GM11168 (cell line): Measurements from ENCODE around the gene ZBTB6.

Experiments used
- in situ Hi-C: fragments of 300-500 bp; cut with MboI; formaldehyde crosslinking; loops from one replicate; pipeline ENCODE4 v1.12.0; 2022; ENCODE audit warnings: low sequenced_read_pairs; ENCODE audit not compliant: unreplicated experiment

The ZBTB6 gene, protein sequence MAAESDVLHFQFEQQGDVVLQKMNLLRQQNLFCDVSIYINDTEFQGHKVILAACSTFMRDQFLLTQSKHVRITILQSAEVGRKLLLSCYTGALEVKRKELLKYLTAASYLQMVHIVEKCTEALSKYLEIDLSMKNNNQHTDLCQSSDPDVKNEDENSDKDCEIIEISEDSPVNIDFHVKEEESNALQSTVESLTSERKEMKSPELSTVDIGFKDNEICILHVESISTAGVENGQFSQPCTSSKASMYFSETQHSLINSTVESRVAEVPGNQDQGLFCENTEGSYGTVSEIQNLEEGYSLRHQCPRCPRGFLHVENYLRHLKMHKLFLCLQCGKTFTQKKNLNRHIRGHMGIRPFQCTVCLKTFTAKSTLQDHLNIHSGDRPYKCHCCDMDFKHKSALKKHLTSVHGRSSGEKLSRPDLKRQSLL

DNA sequence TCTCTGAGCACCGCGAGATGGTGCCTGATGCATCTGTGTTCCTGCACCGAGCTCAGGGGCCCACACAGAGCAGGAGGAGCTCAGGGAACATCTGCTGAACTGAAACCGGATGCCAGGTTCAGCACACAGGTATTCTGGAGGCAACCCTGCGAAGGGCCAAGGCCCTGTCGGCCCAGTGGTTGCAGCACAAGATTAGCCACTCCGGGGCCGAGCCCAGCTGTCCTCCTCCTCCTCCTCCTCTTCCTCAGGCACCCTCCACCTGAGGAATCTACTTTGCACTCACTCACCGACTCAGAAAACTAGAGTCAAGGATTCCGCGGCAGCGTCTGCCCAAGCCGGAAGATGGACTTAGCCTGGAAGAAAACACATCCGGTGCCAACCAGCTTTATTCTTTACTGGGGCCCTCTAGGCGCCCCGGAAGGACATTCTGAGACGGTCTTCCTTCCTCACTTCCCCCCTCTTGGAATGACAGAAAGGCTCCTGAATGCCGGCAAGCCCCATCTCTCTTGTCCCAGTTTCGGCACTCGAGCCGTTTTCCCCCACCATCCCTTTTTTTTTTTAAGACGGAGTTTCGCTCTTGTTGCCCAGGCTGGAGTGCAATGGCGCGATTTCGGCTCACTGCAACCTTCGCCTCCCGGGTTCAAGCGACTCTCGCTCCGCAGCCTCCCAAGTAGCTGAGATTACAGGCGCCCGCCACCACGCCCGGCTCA, at the start of gene ZBTB6:
Gene ZBTB6 (minus strand): TSS at position 360 of the 710 bp plus-strand sequence. CDS start 1,251 bp downstream, outside the sequence.
- in situ Hi-C loops: no loop called here

DNA sequence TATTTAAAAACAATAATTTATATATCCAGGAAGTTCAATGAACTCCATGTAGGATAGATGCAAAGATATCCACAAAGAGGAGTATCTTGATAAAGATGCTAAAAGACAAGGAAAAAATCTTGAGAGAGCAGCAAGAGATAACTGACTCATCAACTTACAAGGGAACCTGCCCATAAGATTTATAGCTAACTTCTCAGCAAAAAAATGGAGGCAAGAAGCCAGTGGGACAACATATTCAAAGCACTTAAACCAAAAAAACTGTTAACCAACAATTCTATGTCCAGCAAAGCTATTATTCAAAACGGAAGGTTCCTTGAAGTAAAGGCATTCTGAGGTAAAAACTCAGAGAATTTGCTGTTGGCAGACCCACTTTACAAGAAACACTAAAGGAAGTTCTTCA, 48.0 kb upstream of the ZBTB6 start:
- in situ Hi-C loops: no loop called here

DNA sequence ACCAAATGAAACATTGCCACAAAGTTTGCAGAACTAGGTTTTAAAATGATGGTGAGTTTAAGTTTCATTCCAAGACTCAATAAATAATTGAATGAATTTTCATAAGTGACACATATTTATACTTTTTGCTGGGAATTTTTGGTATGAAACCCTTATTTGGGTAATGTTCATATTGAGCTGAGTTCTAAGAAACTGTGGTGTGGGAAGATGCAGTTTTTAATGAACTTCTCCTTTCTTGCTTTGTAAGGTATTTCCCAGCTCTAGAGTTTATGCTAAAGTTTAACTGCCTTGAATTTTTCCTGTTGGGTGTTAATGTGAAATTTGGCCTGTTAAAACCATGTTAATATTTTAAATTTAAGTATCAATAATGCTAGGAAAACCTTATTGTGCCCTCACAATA, 42.8 kb upstream of the ZBTB6 start:
- in situ Hi-C loops: no loop called here

DNA sequence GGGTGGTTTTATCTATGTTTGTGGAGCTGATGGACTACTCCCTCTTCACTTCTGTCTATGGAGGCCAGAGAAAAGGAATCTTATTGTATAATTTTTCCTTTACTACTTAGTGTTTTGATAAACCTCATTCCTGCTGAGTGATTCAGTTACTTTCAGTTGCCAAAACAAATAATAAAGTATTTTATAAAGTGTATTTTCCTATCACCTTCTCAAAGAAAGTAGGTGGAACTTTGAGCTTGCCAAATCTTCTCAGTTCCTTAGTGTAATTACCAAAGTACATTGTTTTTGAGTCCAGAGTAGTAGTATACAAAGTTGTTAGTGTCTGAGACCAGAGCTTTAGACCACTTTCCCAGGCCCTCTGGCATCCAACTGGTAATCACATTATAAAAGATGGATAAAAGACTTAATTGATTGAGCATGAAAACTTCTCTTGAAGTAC, 41.1 kb upstream of the ZBTB6 start:
- in situ Hi-C loops: no loop called here

DNA sequence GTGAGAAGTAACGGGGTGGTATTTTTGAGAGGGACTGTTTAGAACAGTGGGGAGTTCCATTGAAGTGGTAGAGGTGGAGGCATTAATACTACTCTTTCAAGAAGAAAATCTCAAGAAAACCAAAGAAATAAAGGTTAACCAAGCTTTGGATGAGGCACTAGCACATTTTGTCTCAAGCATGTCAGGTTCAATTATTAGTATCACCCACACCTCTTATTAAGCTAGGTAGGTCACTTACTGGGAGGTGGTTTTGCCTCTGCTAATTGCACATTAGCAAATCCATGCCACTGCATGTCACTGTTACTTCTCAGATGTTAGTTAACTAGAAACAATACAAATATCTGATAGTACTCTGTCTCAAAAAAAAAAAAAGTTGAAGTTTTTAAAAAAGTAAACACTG, 37.9 kb upstream of the ZBTB6 start:
- in situ Hi-C loops: no loop called here

DNA sequence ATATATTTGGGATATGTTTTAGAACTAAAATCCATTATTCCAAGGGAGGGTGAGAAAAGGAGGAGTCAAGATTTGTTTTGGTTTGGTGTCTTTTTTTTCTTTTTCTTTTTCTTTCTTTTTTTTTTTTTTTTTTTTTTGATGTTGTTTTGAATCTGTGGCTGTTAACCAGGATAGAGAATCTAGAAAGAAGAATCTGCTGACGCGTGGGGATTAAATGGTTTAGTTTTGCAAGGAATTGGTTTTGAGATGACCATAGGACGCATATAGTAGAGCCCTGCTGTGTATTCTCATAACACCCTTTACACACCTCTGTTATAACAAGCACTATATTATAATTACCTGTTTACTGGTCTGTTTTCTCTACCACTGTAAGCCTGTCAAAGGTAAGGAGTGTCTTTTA, 37.1 kb upstream of the ZBTB6 start:
- in situ Hi-C loops: no loop called here

DNA sequence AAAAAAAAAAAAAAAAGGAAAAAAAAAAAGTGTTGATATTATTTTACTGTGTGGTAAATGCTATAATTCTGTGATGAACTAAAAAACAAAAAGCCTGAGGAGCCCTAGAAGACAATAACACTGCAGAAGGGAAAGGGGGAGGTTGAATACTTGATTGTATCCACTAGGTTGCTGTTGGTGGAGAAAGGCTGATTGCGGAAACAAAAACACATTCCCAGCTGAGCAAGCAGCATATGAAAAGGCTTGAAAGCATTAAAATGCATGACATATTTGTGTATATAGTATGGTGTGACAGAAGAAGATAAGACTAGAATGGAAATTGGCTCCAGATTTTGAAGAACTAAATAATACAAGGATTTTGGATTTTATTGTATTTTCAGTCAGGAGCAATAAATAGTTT, 36.6 kb upstream of the ZBTB6 start:
- in situ Hi-C loops: no loop called here

DNA sequence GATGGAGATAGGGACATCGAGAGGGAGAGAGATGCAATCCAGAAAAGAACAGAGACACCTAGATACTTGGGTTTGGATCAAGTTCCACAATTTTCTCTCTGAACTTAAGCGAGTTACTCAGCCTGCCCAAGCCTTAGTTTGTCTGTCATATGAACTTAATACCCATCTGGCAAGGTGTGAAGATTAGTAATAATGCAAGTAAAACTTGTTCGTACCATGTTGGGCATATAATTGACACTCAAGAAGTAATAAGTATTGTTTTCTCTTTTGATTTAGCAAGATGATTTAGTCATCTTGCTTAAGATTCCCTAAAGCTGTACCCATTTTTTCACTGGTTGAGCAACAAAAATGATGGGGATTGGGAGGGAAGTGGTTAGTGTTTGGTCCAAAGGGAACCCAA, 35.2 kb upstream of the ZBTB6 start:
- in situ Hi-C loops: no loop called here

DNA sequence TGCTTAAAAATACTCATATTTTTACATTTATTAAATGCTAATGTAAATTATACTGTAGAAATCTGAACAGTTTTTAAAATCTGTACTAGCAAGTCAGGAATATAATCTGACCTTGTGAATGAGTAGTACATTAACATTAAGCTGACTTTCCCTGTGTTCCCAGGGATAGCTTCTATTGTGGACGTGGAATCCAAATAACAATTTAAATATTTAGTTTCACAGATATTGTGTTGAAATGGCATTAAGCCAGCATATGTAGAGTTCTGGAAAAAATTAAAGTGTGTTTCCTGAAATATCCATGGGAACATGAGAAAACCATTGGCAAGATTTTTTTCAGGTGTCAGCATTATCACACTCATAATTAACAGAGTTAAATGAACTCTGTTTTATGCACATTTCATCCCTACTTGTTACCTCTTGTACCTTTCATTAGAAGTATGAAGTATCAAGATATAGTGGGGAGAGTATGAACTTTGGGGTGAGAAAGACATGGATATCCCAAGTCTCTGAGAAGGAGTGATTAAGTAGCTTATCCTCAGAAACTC, 33.4 kb upstream of the ZBTB6 start:
- in situ Hi-C loops: no loop called here

DNA sequence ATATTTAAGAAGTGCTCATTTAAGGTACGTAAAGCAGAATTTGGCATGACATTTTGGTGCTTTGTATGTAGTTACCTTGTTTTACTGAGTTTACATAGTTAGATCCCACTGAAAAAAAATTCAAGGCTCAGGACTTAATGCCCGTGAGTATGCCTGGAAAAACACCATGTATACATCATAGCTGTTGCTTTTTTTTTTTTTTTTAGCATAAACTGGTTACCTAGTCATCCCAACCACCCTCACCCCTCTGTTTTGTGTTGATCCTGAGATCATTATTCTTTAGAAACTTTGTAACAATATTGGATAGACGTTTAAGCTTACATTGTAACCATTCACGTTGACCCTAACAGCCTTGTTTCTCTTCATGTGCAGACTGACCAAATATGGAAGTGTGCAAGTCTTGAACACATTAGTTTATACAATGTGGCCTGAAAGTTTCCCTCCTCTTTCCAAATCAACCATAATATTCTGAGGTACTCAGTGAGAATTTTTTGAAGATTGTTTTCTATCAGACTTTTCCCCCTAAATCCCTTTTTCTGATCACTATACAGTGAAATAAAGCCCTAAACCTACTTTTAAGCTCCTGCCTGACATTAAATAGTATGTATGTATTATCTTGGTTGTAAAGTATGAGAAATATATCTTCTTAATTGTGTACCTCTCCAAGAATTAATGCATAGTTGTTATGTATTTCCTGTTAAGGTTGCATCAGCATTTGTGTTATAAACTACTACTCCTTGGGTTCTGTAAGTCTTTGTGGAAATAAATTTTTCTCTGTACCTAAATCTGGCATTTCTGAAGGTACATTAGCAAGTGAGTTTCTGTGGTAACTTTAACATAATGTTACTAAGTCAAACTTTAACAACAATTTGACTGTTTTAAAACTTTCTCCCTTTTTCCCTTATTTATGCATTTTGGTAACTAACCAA, 32.1 kb upstream of the ZBTB6 start:
- in situ Hi-C loops: no loop called here

DNA sequence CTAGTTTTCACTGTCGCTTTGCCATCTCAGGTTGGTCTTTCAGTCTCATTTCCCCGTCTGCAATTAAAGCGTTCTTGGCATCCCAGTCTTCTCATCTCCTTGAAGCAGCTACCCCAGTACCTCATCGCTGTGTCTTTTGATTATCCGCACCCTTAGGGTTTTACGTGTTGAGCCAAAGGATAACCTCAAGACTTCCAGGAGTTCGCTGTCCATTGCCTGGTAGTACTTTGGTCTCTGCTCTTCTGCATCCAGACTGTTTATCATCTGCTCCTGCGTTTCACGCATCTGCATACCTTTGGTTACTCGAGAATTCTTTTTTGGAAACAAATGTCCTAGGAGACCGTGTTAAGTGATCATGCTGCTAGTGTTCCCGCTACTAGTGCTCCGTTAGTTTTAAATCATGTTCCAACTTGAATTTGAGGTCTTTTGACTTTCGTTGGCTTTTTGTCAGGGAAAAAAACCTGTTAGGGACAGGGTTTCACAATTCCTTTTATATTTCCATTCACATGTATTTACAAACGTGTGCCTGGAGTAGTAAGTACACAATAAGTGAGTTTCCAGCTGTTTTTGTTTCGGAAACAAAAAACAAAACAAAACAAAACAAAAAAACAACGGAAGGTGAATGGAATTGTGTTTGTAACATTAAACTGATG, 28.6 kb upstream of the ZBTB6 start:
- in situ Hi-C loops: no loop called here

DNA sequence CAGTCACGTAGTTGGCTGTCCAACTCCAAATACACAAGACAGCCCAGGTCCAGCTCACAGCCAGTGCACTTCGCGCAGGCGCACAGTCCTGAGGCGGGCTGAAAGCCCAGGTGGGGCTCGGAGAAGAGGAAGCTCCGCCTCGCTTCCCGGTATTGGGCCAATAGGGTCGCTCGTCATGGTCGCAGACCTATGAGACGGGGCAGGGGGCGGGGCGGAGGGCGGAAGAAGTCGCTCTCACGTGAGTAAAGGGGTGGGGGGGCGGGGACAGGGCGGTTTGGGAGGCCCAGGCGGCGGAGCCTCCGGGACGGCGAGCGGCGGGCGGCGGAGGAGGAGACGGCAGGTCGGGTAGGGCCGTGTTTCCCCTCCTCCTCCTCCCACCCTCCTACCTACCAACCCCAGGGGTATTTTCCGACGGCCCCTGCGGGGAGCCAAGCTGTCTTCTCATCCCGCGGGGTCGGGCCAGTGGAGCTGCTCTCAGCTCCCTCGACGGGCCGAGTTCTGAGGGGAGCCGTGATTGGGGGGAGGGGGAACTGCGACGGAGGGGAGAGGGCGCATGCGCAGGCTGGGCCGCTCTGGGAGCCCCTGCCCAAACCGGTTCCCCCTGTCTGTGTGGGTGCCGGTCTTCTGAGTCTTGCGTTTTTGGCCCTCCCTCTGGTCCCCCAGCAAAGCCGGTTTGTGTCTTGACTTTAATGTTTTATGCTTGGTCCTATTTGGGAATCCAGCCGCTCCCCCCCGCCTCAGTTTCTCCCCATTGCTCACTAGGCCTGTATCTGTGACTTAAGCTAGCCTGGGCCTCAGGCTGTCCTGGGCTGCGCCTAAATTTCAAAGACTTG, 27.8 kb upstream of the ZBTB6 start, which contains the start of gene RABGAP1:
Gene RABGAP1 (plus strand): TSS at position 272 of the 833 bp plus-strand sequence. CDS start 16,040 bp downstream, outside the sequence.
- in situ Hi-C loops: no loop called here

DNA sequence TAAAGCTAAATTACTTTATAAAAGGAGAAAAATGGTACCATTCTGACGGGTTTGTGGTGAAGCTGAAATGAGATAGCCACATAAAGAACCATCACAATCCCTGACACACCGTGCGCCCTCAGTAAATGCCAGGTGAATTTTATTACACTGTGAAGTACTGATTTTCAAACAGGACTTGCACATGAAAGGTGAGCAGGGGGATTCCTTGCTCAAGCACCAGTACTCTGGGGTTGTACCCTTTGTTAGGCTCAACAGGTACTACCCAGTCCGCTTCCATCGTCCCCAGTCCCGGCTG, 27.3 kb upstream of the ZBTB6 start:
- in situ Hi-C loops: no loop called here

DNA sequence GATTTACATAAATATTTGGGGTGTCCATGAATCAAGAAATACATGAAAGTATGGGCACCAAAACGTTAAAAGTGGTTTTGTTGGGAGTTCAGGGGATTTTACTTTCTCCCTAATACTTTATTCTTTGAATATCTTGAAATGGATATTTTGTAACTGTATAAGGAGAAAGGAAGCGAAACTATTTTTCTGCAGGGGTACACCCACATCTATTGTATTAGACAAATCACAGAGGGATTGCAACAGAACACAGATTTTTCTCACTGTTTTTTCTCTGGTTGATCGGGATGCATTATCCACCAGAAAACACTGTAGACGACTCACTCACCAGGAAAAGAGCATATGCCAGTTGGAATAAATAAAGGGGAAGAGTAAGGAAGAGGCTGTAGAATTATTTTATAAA, 26.5 kb upstream of the ZBTB6 start:
- in situ Hi-C loops: no loop called here

DNA sequence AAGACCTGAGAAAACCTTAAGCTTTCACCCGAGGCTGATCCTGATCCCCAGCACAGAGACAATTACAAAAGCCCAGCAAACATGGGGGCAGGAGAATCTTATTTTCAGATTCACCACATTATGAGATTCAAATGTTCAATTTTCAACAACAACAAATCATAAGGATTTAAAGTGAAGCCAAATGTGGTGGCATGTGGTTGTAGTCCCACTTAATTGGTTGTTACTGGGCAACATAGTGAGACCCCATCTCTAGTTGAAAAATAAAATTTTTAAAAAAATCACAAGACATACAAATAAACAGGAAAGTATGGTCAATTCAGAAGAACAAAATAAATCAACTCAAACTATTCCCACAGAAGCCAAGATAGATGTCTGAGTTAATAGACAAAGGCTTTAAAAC, 23.8 kb upstream of the ZBTB6 start:
- in situ Hi-C loops: no loop called here

DNA sequence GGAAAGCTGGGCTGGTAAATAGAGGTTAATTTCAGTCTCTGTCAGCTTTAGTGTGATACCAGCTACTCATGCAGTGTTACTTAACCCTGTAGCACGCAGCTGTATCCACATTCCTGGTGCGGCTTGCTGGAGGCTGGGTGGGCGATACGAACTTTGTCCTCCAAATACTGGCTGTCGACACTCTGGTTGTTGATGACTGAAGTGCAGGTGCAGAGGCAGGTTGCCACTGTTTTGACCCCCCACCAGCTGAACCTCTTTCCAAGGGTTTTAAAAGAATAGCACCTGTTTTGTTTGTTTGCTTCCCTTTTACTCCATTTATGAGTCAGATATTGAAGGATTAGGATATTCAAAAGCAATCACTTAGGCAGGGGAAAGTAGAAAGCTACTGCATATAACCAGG, 23.3 kb upstream of the ZBTB6 start:
- in situ Hi-C loops: no loop called here

DNA sequence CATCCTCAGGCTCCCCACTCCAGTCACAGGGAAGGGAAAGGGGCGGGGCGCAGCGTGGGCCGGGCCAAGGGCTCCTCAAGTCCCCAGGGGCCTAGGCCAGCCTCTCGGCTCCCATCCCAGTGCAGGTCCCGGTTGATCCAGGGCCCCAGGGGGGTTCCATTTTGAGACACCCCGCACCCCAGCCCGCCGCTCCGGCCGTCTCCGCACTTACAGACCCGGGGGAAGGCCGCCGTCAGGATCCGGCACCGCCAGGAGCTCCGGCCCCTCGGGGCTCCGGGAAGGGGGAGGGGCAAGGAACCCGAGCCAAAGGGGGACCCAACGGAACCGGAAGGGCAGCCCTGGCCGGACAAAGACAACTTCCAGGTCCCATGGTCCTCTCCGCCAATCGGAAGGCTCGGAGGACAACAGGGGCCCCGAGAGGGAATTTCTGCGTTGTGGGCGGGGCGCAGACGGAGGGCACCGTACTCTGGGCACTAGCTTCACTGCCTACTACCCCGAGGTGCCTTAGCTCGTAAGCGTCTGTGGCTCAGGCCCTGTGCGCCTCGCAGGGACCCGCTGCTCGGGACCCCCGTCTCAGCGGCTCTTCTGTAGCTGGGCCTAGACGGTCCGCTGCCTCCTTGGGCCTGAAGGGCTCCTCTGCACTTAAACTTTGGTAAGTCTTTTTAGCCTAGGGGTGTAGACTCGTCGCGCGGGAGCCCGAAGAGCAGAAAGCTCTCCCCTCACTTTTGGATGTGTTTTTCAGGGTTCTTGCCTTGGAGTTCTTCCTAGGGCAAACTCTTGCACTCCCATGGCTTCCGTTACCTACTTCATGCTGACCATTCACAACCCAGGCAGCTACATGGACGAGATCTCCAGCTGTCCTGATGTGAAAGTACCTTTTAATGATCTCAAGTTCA, 18.4 kb upstream of the ZBTB6 start, which contains the start of gene ZBTB26:
Gene ZBTB26 (minus strand): TSS at position 287 of the 896 bp plus-strand sequence. CDS start 11,578 bp downstream, outside the sequence.
- in situ Hi-C loops: no loop called here
